Fibroblast of lung (primary cell): ENCODE measurements around the gene DNAAF3. TPM values are rescaled to one million over a fixed set of nuclear protein-coding genes. Genes with fewer than 3 reads are reported as not detected.

Experiments used
- polyA plus RNA-seq, 2 donors: library from polyadenylated mRNA; depleted of rRNA in 1 of 2; stranded (reverse) in 1 of 2; unstranded in 1 of 2; fragments of >200 nt; gene quantifications; 2 replicates each; pipeline ENCODE4 v1.2.1, GENCODE V29; 2011 to 2012; ENCODE audit warnings: missing spikeins in 1 of 2
- total RNA-seq: library from RNA; depleted of rRNA; stranded (reverse); fragments of >200 nt; gene quantifications from 2 replicates; pipeline ENCODE4 v1.2.1, GENCODE V29; 2014

The DNAAF3 gene
- total and polyA plus RNA-seq, 2 donors (not counting 1 experiment from before 2014, with no cell fraction given): 0.17 to 0.18 TPM

Other genes with a start within 250 kb of the DNAAF3 start
- gene NLRP7, start 219.1 kb downstream of the DNAAF3 start, total RNA-seq: not detected in 2 replicates
- gene NLRP7, start 219.1 kb downstream of the DNAAF3 start, polyA plus RNA-seq: not detected in 2 replicates
- under 0.01 and 0.17 TPM in 2 replicates for gene NLRP2, start 200.2 kb downstream of the DNAAF3 start, total RNA-seq
- gene NLRP2, start 200.2 kb downstream of the DNAAF3 start, polyA plus RNA-seq: 0.05 and 0.37 TPM in 2 replicates
- not detected in 2 replicates for gene GP6, start 128.3 kb downstream of the DNAAF3 start, total RNA-seq
- 0.03 TPM in 1 of 2 replicates, not detected in the other for gene GP6, start 128.3 kb downstream of the DNAAF3 start, polyA plus RNA-seq
- 6.9 and 8.5 TPM in 2 replicates for gene RDH13, start 103.5 kb downstream of the DNAAF3 start, total RNA-seq
- 2.7 and 5.6 TPM in 2 replicates for gene RDH13, start 103.5 kb downstream of the DNAAF3 start, polyA plus RNA-seq
- gene EPS8L1, start 90.7 kb downstream of the DNAAF3 start, total RNA-seq: 0.17 and 0.51 TPM in 2 replicates
- gene EPS8L1, start 90.7 kb downstream of the DNAAF3 start, polyA plus RNA-seq: 1.9 and 2.2 TPM in 2 replicates
- gene PPP1R12C, start 49.0 kb downstream of the DNAAF3 start, total RNA-seq: 25.2 and 32.9 TPM in 2 replicates
- gene PPP1R12C, start 49.0 kb downstream of the DNAAF3 start, polyA plus RNA-seq: 26.0 and 27.6 TPM in 2 replicates
- gene TNNT1, start 17.4 kb downstream of the DNAAF3 start, total RNA-seq: 7.4 and 10.4 TPM in 2 replicates
- gene TNNT1, start 17.4 kb downstream of the DNAAF3 start, polyA plus RNA-seq: 1.4 and 1.7 TPM in 2 replicates
- gene TNNI3, start 8.9 kb downstream of the DNAAF3 start, total RNA-seq: not detected in 2 replicates
- not detected in 2 replicates for gene TNNI3, start 8.9 kb downstream of the DNAAF3 start, polyA plus RNA-seq
- 0.50 TPM in 1 of 2 replicates, not detected in the other for gene SYT5, start 13.7 kb upstream of the DNAAF3 start, total RNA-seq
- 0.05 and 0.08 TPM in 2 replicates for gene SYT5, start 13.7 kb upstream of the DNAAF3 start, polyA plus RNA-seq
- 7.7 and 19.5 TPM in 2 replicates for gene PTPRH, start 42.9 kb upstream of the DNAAF3 start, total RNA-seq
- gene PTPRH, start 42.9 kb upstream of the DNAAF3 start, polyA plus RNA-seq: 2.5 and 4.4 TPM in 2 replicates
- 1.3 TPM in 2 replicates for gene TMEM86B, start 62.1 kb upstream of the DNAAF3 start, total RNA-seq
- 0.34 and 0.62 TPM in 2 replicates for gene TMEM86B, start 62.1 kb upstream of the DNAAF3 start, polyA plus RNA-seq
- gene PPP6R1, start 92.4 kb upstream of the DNAAF3 start, total RNA-seq: 19.3 and 34.0 TPM in 2 replicates
- 28.5 and 43.1 TPM in 2 replicates for gene PPP6R1, start 92.4 kb upstream of the DNAAF3 start, polyA plus RNA-seq
- gene HSPBP1, start 113.5 kb upstream of the DNAAF3 start, total RNA-seq: 19.8 and 21.5 TPM in 2 replicates
- gene HSPBP1, start 113.5 kb upstream of the DNAAF3 start, polyA plus RNA-seq: 12.5 and 15.8 TPM in 2 replicates
- gene BRSK1, start 117.4 kb upstream of the DNAAF3 start, total RNA-seq: 3.9 and 5.1 TPM in 2 replicates
- gene BRSK1, start 117.4 kb upstream of the DNAAF3 start, polyA plus RNA-seq: 5.1 and 8.4 TPM in 2 replicates
- not detected in 2 replicates for gene TMEM150B, start 158.7 kb upstream of the DNAAF3 start, total RNA-seq
- gene TMEM150B, start 158.7 kb upstream of the DNAAF3 start, polyA plus RNA-seq: not detected in 2 replicates
- gene KMT5C, start 173.3 kb upstream of the DNAAF3 start, total RNA-seq: 4.1 and 4.6 TPM in 2 replicates
- gene KMT5C, start 173.3 kb upstream of the DNAAF3 start, polyA plus RNA-seq: 1.9 and 2.5 TPM in 2 replicates
- gene COX6B2, start 188.1 kb upstream of the DNAAF3 start, total RNA-seq: under 0.01 and 0.17 TPM in 2 replicates
- gene COX6B2, start 188.1 kb upstream of the DNAAF3 start, polyA plus RNA-seq: 0.03 and 0.14 TPM in 2 replicates
- not detected in 2 replicates for gene GARIN5B, start 196.6 kb upstream of the DNAAF3 start, total RNA-seq
- not detected in 2 replicates for gene GARIN5B, start 196.6 kb upstream of the DNAAF3 start, polyA plus RNA-seq
- gene IL11, start 203.8 kb upstream of the DNAAF3 start, total RNA-seq: 0.66 and 1.0 TPM in 2 replicates
- 1.2 and 1.3 TPM in 2 replicates for gene IL11, start 203.8 kb upstream of the DNAAF3 start, polyA plus RNA-seq
- not detected in 2 replicates for gene TMEM190, start 210.2 kb upstream of the DNAAF3 start, total RNA-seq
- 0.14 TPM in 1 of 2 replicates, not detected in the other for gene TMEM190, start 210.2 kb upstream of the DNAAF3 start, polyA plus RNA-seq
- 0.26 and 0.33 TPM in 2 replicates for gene TMEM238, start 217.7 kb upstream of the DNAAF3 start, total RNA-seq
- gene TMEM238, start 217.7 kb upstream of the DNAAF3 start, polyA plus RNA-seq: not detected in 2 replicates
- 146 and 168 TPM in 2 replicates for gene RPL28, start 219.3 kb upstream of the DNAAF3 start, total RNA-seq
- 548 and 665 TPM in 2 replicates for gene RPL28, start 219.3 kb upstream of the DNAAF3 start, polyA plus RNA-seq
- gene UBE2S, start 241.2 kb upstream of the DNAAF3 start, total RNA-seq: 37.5 and 41.0 TPM in 2 replicates
- gene UBE2S, start 241.2 kb upstream of the DNAAF3 start, polyA plus RNA-seq: 25.4 and 74.6 TPM in 2 replicates